Dermis blood vessel endothelial cell (primary cell): ENCODE data around the gene AGBL1. TPM values are rescaled to one million over a fixed set of nuclear protein-coding genes. Genes with fewer than 3 reads are reported as not detected.

Source experiments
- DNase-seq: peaks from one replicate; pipeline ENCODE4 v3.0.0; 2010
- total RNA-seq: library from RNA; depleted of rRNA; stranded (reverse); fragments of >200 nt; gene quantifications from 2 replicates; pipeline ENCODE4 v1.2.3, GENCODE V29; 2014

AGBL1 gene
- total RNA-seq, 1 donor from 2014 or later: not detected

DNA sequence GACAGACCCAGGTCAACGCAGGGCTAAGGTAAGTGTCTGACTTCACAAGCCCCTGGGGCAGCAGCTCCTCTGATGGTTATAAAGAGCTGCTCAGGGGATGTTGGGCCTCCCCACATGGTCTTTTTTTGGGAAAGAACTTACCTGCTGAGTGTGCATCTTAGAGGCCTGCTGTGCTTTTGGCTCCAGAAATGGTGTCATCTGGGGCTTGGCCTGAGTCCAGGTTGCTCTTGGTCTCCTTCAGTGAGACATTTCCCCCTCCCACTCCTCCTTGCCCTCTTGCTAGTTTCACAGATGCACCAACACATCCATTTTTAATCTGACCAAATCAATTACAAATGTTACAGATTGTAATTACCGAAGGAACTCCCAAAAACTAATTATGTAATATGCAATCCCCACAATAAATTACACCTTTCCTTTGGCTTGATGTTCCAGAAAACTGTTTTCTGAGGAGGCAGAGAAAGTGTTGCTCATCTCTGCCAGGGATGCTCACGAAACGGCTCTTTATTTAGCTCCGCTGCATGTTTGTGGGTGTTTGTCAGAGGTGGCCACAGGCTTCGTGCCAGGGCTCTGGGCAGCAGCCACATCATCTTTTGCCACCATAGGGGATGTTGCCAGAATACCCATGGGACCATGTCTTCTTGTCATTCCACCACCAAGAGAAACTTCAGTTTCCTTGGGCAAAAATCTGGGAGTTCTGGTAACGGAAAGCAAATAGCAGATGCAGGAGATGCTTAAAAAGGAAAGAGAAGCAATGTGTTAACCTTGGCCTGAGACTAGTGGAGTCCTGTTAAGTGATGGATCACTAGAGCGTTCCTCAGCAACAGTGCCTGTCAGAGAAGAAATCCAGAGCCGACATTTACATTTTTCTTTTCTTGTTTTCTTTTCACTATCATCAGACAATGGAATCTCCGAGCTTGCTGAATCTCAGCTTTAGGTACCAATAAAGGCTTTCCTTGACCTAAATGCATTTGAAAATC, 799.9 kb downstream of the AGBL1 start:
- no peak for DNase-seq

DNA sequence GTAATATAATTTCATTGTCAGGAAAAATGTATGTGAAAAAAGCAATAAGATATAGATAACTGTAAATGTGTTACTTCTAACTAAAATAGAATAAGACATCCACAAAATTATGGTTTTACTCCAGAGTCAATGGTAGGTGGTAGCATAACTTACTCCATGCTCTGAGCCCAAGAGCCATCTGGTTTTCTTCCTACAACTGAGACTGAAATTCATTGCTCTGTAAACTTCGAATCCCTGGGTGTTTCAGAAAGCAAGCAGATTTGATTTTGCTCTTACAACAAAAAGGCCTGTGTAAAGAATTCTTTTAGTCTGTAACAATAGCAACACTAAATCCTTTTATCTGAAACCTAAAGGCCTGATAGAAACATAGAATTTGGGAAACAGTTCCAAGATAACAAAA, 805.9 kb downstream of the AGBL1 start:
- no peak for DNase-seq

DNA sequence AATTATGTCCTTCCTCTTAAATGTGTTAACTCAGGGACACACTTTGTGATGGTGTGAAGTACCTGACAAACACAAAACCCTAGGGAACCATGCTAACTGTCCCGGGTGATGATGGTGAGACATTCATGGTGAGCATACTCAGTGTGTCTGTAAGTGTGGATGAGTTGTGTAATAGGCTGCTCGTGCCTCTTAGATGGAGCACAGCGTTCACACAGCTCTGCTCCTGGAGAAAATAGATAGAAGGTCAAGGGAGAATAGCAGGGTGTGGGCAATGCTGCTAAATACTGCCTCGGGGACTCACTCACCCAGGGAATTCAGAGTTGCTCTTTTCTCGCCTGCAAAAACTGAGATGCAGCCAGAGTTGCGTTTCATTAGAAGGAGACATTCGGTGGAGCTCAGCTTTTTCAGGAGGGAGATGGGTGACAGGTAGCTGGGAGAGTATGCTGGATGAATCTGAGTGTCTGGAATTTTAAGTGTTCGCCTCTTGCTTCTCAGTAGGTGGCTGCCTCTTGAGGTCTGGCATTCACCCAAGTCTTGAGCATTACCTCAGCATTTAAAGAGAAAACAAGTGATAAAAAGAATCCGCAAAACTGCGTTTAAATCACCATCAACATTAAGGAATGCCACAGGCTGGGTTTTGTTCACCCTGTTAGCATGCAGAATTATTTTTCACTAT, 813.2 kb downstream of the AGBL1 start:
- no peak for DNase-seq

DNA sequence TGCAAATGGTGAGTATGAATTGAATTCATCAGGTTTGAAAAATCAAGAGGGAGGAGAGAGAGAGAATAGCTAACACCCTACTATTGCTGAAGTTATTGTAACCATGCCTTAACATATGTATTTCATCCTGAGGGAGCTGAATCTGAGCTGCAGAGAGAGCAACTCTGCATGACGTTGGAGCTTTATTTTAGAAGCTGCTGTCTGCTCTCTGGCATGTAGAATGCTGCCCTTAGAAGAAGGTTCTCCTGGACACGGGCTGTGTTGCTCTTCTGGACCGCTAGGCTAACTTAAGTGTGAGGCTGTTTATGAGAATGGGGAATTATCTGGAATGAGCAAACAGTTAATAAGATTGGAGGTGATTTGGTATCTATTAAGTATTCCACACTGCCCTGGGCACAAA, 814.6 kb downstream of the AGBL1 start:
- DNase-seq: no peak

GRCh38 chr15:86903642-86904421, 824.2 kb downstream of the AGBL1 start:
- DNase-seq: no peak

DNA sequence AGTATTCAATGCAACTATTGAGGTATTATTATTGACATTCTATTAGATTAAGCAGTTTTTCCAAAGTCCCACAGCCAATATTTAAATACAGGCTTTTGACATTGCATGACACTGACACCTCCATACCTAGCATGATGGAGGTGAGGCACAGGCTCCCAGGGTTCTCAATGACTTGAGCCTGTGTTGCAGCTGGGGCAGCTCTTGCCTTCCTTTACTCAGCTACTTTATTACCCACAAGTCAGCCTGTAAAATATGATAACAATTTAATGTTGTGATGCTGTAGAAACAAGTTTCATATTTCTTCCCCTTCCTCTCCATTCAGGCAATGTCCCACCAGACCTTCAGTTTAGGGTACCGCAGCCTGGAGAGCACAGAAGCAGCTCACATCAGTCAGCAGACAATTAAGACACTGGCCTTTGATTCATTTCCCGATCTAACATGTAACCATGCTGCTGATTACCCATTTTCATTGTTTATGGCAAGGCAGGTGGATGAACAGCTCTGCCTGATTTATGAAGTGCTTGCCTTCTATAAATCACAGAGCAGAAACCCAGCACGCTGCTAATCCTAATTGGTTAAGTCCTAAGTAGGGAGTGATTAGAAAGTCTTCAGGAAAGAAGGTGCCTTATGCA, 826.1 kb downstream of the AGBL1 start:
- DNase-seq: no peak

- DNase-seq: no peak
Measured at GRCh38 chr15:86906376-86906775, 826.7 kb downstream of the AGBL1 start.

GRCh38 chr15:86911022-86911421, 831.4 kb downstream of the AGBL1 start:
- no peak for DNase-seq

GRCh38 chr15:86912661-86913060, 833.0 kb downstream of the AGBL1 start:
- no peak for DNase-seq

DNA sequence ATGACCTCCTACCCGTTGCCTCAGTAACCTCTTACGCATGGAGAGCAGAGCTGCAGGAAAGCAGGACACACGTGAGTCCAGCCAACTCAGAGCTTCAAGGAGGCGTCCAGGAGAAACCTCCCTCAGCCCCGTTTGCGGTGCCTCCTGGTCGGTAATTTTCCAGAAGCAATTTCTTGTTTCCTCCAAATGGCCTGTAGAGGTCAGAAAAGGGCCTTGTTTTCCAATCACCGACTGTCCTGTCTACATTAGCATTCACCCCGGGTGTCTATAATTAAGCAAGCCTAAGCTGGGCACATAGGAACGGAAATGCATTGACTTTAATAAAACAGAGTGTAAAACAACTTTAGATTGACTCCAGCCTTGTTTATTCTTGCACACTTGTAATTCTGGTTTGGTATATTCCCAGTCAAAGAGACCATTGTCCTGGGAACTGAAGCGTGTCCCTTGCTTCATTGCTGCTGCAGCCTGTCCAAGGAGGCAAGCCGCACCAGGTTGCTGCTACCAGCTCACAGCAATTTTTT, 836.2 kb downstream of the AGBL1 start:
- peak; percentile 1 for DNase-seq

DNA sequence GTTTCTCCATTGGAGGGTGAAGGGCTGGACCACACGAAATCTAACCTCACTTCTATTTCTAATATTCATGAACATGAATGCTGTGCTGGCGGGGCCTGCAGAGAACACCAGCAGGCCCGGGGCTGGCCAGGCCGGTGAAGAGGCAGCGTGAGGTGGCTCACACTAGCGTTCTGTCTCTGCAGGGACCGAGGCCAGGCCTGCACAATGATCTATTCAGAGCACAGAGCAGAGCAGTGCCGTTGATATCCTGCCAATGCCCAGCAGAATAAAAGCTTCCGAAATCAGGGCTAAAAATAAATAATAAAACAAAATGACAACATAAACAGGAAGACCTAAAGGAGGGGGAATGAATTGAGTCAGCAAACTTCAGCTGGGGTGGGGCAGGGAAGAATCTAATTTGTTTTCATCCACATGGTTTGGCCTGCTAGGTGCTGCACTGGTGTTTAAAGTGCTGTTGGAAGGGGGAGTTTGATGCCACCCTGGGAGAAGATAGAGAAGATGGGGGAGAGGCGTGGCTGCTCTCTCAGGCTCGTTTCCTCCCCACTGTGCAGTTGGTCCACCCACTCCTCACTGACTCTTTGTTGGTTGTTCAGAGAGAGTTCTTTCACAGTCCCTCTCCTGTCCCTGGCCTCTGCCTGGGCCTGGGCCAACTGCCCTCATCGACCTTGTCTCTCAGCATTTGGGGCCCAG, 837.1 kb downstream of the AGBL1 start:
- no peak for DNase-seq

DNA sequence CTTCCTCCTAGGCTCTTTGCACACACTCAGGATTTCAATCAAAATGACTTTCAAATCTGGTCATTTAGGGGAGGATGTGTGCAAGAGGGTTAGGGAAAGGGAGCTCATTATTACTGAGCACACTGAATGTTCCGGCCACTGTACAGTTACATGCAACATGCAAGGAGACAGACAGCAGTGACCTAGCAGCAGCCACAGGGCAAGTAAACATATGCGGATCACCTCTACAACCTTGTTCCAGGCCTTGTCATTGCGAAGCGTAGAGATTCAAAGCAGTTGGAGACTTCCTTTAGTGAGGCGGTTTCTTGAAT, 837.6 kb downstream of the AGBL1 start:
- DNase-seq: no peak

GRCh38 chr15:86919581-86919980, 839.9 kb downstream of the AGBL1 start:
- no peak for DNase-seq

DNA sequence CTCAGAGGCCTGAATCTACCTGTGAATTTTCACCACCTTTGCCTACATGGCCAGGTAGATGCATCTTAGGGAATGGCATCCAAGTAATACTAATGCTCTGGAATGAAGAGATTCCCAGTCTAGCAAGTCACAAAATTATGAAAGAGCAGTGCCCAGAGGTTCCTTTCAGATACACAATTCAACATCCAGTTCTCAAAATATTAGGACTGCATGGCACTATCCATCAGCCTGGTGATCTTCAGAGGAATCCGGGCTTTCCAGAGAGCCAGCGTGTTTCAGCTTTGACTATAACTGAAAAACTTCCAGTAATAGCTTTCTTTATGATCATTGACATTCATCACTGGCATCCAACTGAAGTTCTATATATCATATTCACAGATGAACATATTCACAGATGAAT, 849.8 kb downstream of the AGBL1 start:
- DNase-seq: no peak

DNA sequence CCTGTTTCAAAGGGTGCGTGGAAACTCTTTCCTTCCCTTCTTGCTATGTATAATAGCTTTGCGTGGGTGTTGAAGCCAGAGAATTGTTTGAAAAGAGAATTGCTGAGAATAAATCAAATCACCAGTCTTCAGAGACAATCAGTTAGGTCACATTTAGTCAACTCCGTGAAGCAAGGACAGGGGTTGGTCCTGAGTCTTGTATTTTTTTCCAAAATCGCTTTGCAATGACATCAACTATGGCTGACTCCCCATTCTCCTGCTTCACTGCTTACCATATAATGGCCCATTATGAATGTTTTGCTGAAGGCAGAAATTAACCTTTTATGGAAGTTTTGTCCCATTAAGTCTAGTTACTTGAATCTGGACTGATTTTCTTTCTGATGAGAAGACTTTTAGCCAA, 852.8 kb downstream of the AGBL1 start:
- DNase-seq: no peak

- no peak for DNase-seq
Measured at GRCh38 chr15:86935841-86936240, 856.2 kb downstream of the AGBL1 start.

DNA sequence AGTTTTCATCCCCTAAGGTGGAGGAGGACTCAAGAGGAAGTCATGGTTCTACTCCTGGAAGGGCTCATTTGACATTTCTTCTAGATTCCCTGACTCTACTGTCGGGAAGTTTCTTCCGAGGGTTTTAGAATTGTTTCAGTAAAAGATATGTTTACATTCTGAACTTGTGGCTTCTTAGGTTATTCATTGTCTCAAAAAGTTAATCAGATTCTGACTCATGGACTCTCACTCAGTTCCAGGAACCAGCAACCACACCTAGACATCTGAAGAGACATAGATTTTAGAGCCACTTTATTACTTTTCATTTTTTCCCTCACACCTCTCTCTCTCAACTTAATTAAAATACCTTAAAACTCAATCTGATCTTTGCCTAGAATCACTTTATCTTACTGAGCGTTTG, 862.6 kb downstream of the AGBL1 start:
- no peak for DNase-seq

DNA sequence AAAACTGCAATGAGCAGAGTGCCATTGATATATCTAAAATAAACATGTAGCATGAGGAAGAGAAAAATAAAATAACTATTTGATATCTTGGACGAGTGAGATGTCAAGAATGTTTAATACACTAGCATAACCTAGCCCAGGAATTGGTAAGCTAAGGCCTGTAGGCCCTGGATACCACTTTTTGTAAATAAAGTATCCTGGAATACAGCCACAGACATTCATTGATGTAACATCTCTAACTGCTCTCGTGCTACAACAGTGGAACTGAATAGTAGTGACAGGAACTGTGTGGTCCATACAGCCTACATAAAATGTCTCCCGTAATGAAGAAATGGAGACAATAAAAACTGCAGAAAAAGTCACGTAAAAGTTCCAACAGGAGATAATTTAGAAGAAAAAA, 869.0 kb downstream of the AGBL1 start:
- DNase-seq: no peak

- DNase-seq: no peak
Measured at GRCh38 chr15:86959254-86959653, 879.6 kb downstream of the AGBL1 start.

- no peak for DNase-seq
Measured at GRCh38 chr15:86961669-86962068, 882.0 kb downstream of the AGBL1 start.

DNA sequence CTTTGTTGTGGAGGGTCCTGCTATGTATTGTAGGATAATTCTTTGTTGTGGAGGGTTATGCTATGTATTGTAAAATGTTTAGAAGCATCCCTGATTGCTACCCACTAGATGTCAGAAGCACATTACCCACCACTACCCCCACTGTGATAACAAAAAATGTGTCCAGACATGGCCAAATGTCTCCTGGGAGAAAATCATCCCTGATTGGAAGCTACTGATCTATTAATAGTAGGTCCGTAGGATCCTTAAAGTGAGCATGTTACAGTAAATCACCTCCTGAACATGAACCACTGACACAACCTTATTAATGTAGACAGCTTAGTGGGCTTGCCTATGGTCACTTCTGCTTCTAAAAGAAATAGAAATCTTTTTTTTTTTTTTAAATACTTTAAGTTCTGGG, 884.6 kb downstream of the AGBL1 start:
- no peak for DNase-seq

- no peak for DNase-seq
Measured at GRCh38 chr15:86968244-86968643, 888.6 kb downstream of the AGBL1 start.
